ENCODE data around the gene IVNS1ABP.
"Not testable (repeated sequence)": the region's sequence is repeated elsewhere in the genome, so short reads cannot be mapped to it uniquely, and the experiment has no call there.

IVNS1ABP gene

GRCh38 chr1:185251928-185252327, 65.1 kb downstream of the IVNS1ABP start:
- not testable (repeated sequence) for DNase-seq

GRCh38 chr1:185250063-185250462, 67.0 kb downstream of the IVNS1ABP start:
- no peak for DNase-seq

- no peak for DNase-seq
These were observed 67.5 kb downstream of the IVNS1ABP start for GRCh38 chr1:185249563-185249962.

Data from CD4-positive, alpha-beta T cell treated with Interleukin-15 for 1 hour (primary cell).